HL-60/S4 treated with retinoic acid at 250 ng/mL for 4 days and 3 days (cell line): ENCODE measurements around the gene NLRP1.

ENCODE experiments used
- in situ Hi-C: fragments of 300-500 bp; cut with MboI; formaldehyde crosslinking; loops from 2 replicates; pipeline ENCODE4 v1.7.0; 2022; ENCODE audit warnings: low sequenced_read_pairs

The NLRP1 gene

GRCh38 chr17:5485270-5486205 lies 98.8 kb downstream of the NLRP1 start, which contains the start of gene DERL2:
TSS of gene DERL2 (minus strand) at chr17:5486178. CDS start at chr17:5486161, 17 bp downstream.
- in situ Hi-C loops = no loop called here

GRCh38 chr17:5481451-5481850 lies 102.9 kb downstream of the NLRP1 start:
- in situ Hi-C loops = no loop called here

GRCh38 chr17:5480962-5481361 lies 103.3 kb downstream of the NLRP1 start:
- in situ Hi-C loops = no loop called here

- in situ Hi-C loops = no loop called here
Measured at GRCh38 chr17:5478992-5479391, 105.3 kb downstream of the NLRP1 start.

- in situ Hi-C loops = no loop called here
Measured at GRCh38 chr17:5473906-5474305, 110.4 kb downstream of the NLRP1 start.

- in situ Hi-C loops = no loop called here
Measured at GRCh38 chr17:5472511-5472910, 111.8 kb downstream of the NLRP1 start.

GRCh38 chr17:5468075-5468473 lies 116.2 kb downstream of the NLRP1 start:
- in situ Hi-C loops = no loop called here

GRCh38 chr17:5467416-5467815 lies 116.9 kb downstream of the NLRP1 start:
- in situ Hi-C loops = no loop called here

- in situ Hi-C loops = no loop called here
Measured at GRCh38 chr17:5466295-5466694, 118.0 kb downstream of the NLRP1 start.

- in situ Hi-C loops = no loop called here
Measured at GRCh38 chr17:5464717-5465507, 119.4 kb downstream of the NLRP1 start.
